Endothelial cell of umbilical vein (primary cell): ENCODE measurements around the gene EHMT1. TPM values are rescaled to one million over a fixed set of nuclear protein-coding genes. Genes with fewer than 3 reads are reported as not detected.

Experiments
- BruUV-seq: library from RNA; stranded (reverse); fragments of 400-500 nt; replicated peaks from 2 replicates; lab custom pipeline; 2021; lab: Mats Ljungman, UMichigan
- CTCF ChIA-PET: fragments of 300-600, 350-600 bp; sonication (Branson Sonifier 250); formaldehyde crosslinking; loops from one replicate; lab custom pipeline; 2021; ENCODE audit warnings: antibody characterized with exemption, inconsistent platforms; lab: Charles Lee
- POLR2A ChIA-PET: fragments of 300-600, 350-600 bp; sonication (Branson Sonifier 250); formaldehyde crosslinking; loops from one replicate; lab custom pipeline; 2021; ENCODE audit warnings: antibody characterized with exemption, inconsistent platforms; lab: Charles Lee
- DNase-seq: peaks from one replicate; pipeline ENCODE4 v3.0.0-alpha.2; 2011; ENCODE audit warnings: low read depth, low spot score
- FAIRE-seq: peaks from 2 replicates; lab custom pipeline; 2011; peaks lifted over from hg19 to GRCh38; lab: Jason Lieb, UNC
- H2AFZ ChIP-seq: 2 replicates; pipeline ENCODE4 v1.6.0; 2012; ENCODE audit warnings: low read depth, low read length, control low read depth, inconsistent platforms
- H3K27ac ChIP-seq: 2 replicates; pipeline ENCODE4 v1.5.1; 2011; ENCODE audit warnings: low read depth, mild to moderate bottlenecking, control low read depth, low read length, moderate library complexity; ENCODE audit not compliant: insufficient read depth
- H3K27me3 ChIP-seq, 2 experiments: 2 replicates each; pipeline versions ENCODE4 v1.6.0 to v1.6.1; 2011; ENCODE audit warnings: low read length in 2 of 2, mixed read lengths in 1 of 2; ENCODE audit not compliant: control insufficient read depth in 2 of 2, insufficient read depth in 2 of 2
- H3K36me3 ChIP-seq, 2 experiments: 2 replicates in 1 of 2; 3 replicates in 1 of 2; pipeline ENCODE4 v1.5.1; 2011; ENCODE audit warnings: low read length in 2 of 2, mild to moderate bottlenecking in 1 of 2, moderate library complexity in 1 of 2; ENCODE audit not compliant: control insufficient read depth in 2 of 2, insufficient read depth in 2 of 2; ENCODE audit errors: extremely low read depth in 1 of 2
- H3K4me1 ChIP-seq: 3 replicates; pipeline ENCODE4 v1.5.1; 2011; ENCODE audit warnings: mild to moderate bottlenecking, low read length; ENCODE audit not compliant: control insufficient read depth, insufficient read depth; ENCODE audit errors: extremely low read depth
- H3K4me2 ChIP-seq: 2 replicates; pipeline ENCODE4 v1.6.1; 2011; ENCODE audit warnings: low read length, control low read depth, mixed read lengths; ENCODE audit not compliant: insufficient read depth
- H3K4me3 ChIP-seq, 3 experiments: fragments of 200-600 bp in 1 of 3; sonication (generic), shearing (Covaris generic) in 1 of 3; replicated peaks in 1 of 3; 2 replicates each; pipeline ENCODE4 v1.5.1; 2011 to 2016; ENCODE audit warnings: control low read depth in 3 of 3, low read length in 3 of 3, mild to moderate bottlenecking in 2 of 3, inconsistent platforms in 1 of 3, low read depth in 1 of 3, moderate library complexity in 1 of 3; ENCODE audit not compliant: insufficient read depth in 1 of 3
- H3K79me2 ChIP-seq: 2 replicates; pipeline ENCODE4 v1.6.0; 2012; ENCODE audit warnings: low read length, inconsistent platforms; ENCODE audit not compliant: control insufficient read depth, insufficient read depth
- H3K9ac ChIP-seq: replicated peaks from 2 replicates; pipeline ENCODE3; 2011; ENCODE audit warnings: low read length, control low read depth; ENCODE audit not compliant: insufficient read depth; ENCODE audit errors: extremely low read depth
- H3K9me1 ChIP-seq: replicated peaks from 3 replicates; pipeline ENCODE4 v1.6.0; 2011; ENCODE audit warnings: mild to moderate bottlenecking, low read length; ENCODE audit not compliant: control insufficient read depth, insufficient read depth; ENCODE audit errors: extremely low read depth
- H3K9me3 ChIP-seq: replicated peaks from 2 replicates; pipeline ENCODE4 v1.5.1; 2012; ENCODE audit warnings: low read length, inconsistent platforms; ENCODE audit not compliant: control insufficient read depth, insufficient read depth
- H4K20me1 ChIP-seq: replicated peaks from 2 replicates; pipeline ENCODE3; 2011; ENCODE audit warnings: mild to moderate bottlenecking, low read length; ENCODE audit not compliant: control insufficient read depth, insufficient read depth; ENCODE audit errors: extremely low read depth
- CTCF ChIP-seq, 2 donors: IDR thresholded peaks; 1 replicate in 1 of 2; 2 replicates in 1 of 2; pipeline ENCODE4 v1.5.1; 2011; ENCODE audit warnings: low read length in 2 of 2, mild to moderate bottlenecking in 2 of 2, moderate library complexity in 2 of 2, control low read depth in 1 of 2, inconsistent platforms in 1 of 2, low read depth in 1 of 2; ENCODE audit not compliant: insufficient read depth in 1 of 2; ENCODE audit errors: extremely low read depth in 1 of 2
- EZH2 ChIP-seq: IDR thresholded peaks from 2 replicates; pipeline ENCODE4 v1.6.1; 2012; ENCODE audit warnings: borderline replicate concordance, low read depth, mild to moderate bottlenecking, moderate library complexity, low read length, inconsistent platforms; ENCODE audit not compliant: severe bottlenecking
- FOS ChIP-seq: IDR thresholded peaks from 2 replicates; pipeline ENCODE4 v1.6.1; 2011; ENCODE audit warnings: mild to moderate bottlenecking, low read length, moderate library complexity, borderline replicate concordance; ENCODE audit not compliant: insufficient read depth
- GATA2 ChIP-seq: IDR thresholded peaks from 2 replicates; pipeline ENCODE4 v1.7.0; 2011; ENCODE audit warnings: low read depth, mild to moderate bottlenecking, moderate library complexity, mixed read lengths, low read length; ENCODE audit not compliant: insufficient read length, insufficient read depth
- JUN ChIP-seq: IDR thresholded peaks from 2 replicates; pipeline ENCODE4 v1.6.1; 2011; ENCODE audit warnings: borderline replicate concordance, low read depth; ENCODE audit not compliant: insufficient read length, insufficient read depth
- MYC ChIP-seq: IDR thresholded peaks from one replicate; pipeline ENCODE4 v1.6.1; 2011; ENCODE audit warnings: mild to moderate bottlenecking, low read depth, low read length
- POLR2A ChIP-seq: IDR thresholded peaks from 2 replicates; pipeline ENCODE4 v1.6.1; 2012; ENCODE audit warnings: low read depth, mild to moderate bottlenecking, control low read depth, low read length
- POLR2AphosphoS5 ChIP-seq: IDR thresholded peaks from 2 replicates; pipeline ENCODE4 v1.6.1; 2012; ENCODE audit warnings: low read depth, mild to moderate bottlenecking, control low read depth, low read length, moderate library complexity; ENCODE audit not compliant: insufficient read depth
- dilution Hi-C: fragments of 300-500 bp; cut with MboI; formaldehyde crosslinking; loops from one replicate; pipeline ENCODE4 v1.15.0; 2019; ENCODE audit warnings: low sequenced_read_pairs; ENCODE audit not compliant: extremely low pct_ligation_motif_present
- intact Hi-C: fragments of 100-400 bp; cut with micrococcal nuclease; formaldehyde crosslinking; loops from one replicate; pipeline ENCODE4 v1.10.0; 2022
- polyA plus RNA-seq, 4 experiments: library from polyadenylated mRNA; depleted of rRNA in 3 of 4; stranded (reverse) in 3 of 4; unstranded in 1 of 4; fragments of >200 nt; gene quantifications; 2 replicates each; pipeline versions ENCODE4 v1.2.1 to v1.2.3, GENCODE V29; 2011 to 2012; ENCODE audit warnings: missing spikeins in 1 of 4
- total RNA-seq: library from RNA; stranded (reverse); gene quantifications from 2 replicates; pipeline ENCODE4 v1.2.3, GENCODE V29; 2021
- TF ChIP-seq, protein P1 (sequence below): IDR thresholded peaks from 2 replicates; pipeline ENCODE4 v1.6.1; 2011; ENCODE audit not compliant: insufficient read depth, insufficient read length

Gene EHMT1
- total and polyA plus RNA-seq, 2 donors (not counting 3 experiments of a cell fraction or from before 2014, with no cell fraction given) = 48.2 to 104 TPM

DNA sequence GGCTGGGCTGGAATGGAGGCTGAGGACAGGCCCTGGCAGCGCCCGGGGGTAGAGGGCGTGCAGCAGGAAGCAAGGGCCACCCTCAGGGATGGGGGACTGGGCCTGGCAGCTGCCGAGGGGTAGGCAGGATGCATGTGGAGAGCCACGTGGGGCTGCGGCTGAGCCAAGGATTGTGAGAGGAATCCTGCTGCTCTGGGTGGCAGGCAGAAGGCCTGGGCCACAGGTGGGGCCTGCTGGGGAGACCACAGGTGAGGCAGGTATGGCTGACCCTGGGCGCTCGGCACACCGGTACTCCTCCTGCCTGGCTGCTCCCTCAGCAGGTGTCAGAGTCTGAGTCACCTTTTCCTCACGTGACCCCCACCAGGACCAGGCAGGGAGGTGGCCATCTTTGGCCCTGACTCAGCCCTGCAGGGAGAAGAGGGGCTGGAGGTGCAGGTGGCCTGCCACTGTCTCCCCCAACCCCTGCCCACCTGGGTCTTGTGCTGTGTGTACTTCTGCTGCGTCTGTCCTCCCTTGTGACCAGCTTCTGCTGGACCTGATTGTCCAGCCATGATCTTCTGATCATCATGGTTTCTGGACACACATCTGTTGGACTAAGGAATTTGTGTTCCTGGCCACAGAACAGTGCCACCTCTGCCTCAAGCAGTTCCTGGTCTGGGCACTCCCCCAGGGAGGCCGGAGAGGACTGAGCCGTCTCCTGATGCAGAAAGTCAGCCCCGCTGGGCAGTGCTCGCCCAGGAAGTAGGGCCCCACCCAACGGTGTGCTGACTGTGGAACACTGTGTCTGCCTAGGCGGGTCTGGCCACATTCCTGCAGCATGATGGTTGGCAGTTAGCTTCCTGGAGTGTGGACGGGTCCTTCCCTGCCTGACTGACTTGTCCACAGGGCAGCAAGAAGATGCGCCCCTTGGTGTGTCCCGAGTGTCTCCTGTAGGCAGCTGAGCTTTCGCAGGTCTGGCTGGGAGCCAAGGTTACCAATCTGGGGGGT, 6.9 kb upstream of the EHMT1 start:
- H3K4me1 ChIP-seq = peaks cover 7% of the 10 kb centered on the region
- TF ChIP-seq POLR2AphosphoS5 (peak; percentile 70), EZH2 (no peak), POLR2A (peak; percentile 34), JUN (no peak), MYC (no peak), FOS (no peak), GATA2 (no peak), CTCF (IDR thresholded peaks at IDR 0.05; ENCODE audit: extremely low read depth in 1 of 2, insufficient read depth in 1 of 2, low read depth in 1 of 2, low read length in 2 of 2) (no peak)
- TF ChIP-seq, protein P1, sequence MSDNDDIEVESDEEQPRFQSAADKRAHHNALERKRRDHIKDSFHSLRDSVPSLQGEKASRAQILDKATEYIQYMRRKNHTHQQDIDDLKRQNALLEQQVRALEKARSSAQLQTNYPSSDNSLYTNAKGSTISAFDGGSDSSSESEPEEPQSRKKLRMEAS = no peak
- no peak overlapping the region for H3K9ac ChIP-seq
- dilution Hi-C loops (no loop called here), intact Hi-C loops (no loop called here)
- peaks cover 0 to 13% of the 10 kb centered on the region in 2 experiments for H3K36me3 ChIP-seq
- no peak overlapping the region for H3K4me2 ChIP-seq
- no peak overlapping the region for H2AFZ ChIP-seq
- peaks cover 2% of the 10 kb centered on the region for H3K79me2 ChIP-seq
- FAIRE-seq (peak; percentile 56), DNase-seq (no peak)
- ChIA-PET CTCF (no interaction called here), POLR2A (no interaction called here)
- no TSS peak for BruUV-seq
- no peaks in the 10 kb centered on the region for H3K27me3 ChIP-seq
- H3K9me1 ChIP-seq = no peaks in the 10 kb centered on the region
- no peak overlapping the region for H3K27ac ChIP-seq
- no peaks in the 10 kb centered on the region for H3K9me3 ChIP-seq
- no peaks in the 10 kb centered on the region for H4K20me1 ChIP-seq
- no peak overlapping the region for H3K4me3 ChIP-seq
